GM19324 (cell line): ENCODE data around the gene UNC13D.

Experiments
- ATAC-seq: cut with Tn5 transposase; IDR thresholded peaks from one replicate; pipeline ENCODE4 v1.9.1; 2021; ENCODE audit warnings: mild to moderate bottlenecking, moderate library complexity; ENCODE audit not compliant: unreplicated experiment, low FRiP score

The UNC13D gene

DNA sequence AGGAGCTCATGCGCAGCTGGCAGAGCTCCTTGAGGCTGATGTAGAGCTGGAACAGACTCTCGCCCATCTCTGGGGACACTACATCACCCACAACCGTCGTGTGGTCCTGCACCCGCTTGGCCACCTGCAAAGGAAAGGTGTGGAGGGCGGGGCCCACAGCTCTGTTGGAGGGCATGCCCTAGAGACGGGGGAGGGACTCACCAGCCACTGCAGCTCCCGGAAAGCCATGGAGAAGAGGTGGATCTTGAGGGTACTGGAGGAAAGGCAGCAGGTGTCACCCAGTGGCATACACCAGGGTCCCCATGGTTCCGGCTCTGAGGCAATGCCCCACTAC lies 8.6 kb downstream of the UNC13D start:
- ATAC-seq = no peak

DNA sequence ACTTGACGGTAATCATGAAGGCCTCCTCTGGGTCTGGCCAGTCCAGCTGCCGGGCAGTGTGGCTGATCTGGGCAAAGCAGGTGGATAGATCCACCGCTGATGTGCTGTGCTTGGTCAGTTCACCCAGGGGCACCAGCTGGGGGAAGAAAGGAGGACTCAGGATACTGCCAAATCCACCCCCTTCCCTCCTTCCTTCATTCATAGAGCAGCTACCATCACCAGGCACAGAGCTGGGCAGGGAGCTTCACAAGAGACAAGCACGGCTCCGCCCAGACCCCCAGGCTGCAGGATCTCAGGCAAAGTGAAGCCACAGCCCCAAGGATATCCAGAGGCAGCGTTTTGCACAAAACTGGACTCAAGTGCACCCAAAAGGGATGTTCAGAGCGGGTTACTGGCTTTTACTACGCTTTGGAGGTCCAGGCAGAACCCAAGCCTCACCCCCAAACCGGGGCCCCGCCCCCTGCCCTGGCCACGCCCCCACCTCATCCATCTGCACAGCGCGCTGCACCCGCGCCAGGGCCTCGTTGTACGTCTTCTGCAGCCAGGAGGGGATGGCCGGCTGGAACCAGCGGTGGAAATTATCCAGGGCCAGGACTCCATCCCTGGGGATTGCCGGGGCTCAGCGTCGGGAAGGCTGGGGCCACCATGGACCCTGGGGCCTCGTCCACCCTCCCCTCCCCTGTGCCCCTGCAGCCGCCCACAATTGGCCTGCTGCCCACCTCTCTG lies 9.1 kb downstream of the UNC13D start:
- no peak for ATAC-seq

DNA sequence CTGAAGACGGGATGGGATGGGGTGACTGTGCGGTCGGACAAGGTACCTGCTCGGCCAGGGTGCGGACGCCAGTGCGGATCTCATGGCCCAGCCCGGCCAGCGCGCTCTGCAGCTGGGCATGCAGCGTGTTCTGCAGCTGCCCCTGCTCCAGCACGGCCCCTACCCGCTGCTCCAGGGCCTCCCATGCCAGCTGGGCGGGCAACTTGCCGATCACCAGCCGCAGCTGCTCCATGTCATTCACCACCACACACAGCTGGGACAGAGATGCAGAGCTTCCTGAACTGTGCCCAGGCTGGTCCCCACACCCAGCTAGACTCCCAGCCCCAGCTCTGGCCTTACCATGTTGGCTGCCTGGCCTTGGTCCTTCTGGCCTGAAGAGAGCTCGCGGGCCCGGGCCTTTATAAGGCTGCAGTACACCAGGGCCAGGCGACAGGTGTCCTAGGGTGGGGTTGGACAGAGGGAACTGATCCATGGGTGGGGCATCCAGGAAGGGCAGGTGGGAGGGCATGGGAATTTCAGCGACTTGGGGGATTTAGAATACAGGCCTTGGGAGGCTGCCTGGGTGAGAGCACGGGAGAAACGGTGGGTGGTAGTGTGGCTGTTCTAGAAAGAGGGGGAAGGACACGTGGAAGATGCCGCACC lies 9.8 kb downstream of the UNC13D start:
- no peak for ATAC-seq

DNA sequence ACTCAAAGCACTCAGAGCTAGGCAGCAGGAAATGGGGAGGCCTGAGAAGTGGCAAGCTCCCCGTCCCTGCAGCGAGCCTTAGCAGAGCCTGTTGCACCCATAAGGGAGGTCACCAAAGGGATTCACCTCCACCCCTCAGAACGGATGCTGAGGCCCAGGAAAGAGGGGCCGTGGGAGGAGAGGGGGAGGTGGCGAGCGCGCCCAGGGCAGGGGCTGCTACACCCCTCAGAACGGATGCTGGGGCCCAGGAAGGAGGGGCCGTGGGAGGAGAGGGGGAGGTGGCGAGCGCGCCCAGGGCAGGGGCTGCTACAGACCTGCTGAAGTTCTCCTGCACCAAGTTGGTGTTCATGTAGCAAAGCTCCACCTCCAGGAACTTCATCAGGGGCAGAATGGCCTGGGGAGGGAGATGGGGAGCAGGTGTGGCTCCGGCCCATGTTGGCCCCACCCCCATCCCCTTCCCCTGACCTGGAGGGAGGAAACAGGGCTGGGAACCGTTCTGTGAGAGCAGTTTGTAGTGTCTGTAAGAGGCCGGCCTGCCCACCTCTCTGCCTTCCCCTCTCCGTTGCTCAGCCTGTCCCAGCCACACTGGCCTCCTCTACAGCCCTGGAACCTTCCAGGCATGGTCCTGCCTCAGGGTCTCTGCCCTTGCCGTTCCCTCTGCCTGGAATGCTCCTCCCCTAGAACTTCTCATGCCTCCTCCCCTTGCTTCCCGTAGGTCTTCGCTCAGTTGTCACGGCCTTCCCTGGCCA lies 11.4 kb downstream of the UNC13D start:
- no peak for ATAC-seq

DNA sequence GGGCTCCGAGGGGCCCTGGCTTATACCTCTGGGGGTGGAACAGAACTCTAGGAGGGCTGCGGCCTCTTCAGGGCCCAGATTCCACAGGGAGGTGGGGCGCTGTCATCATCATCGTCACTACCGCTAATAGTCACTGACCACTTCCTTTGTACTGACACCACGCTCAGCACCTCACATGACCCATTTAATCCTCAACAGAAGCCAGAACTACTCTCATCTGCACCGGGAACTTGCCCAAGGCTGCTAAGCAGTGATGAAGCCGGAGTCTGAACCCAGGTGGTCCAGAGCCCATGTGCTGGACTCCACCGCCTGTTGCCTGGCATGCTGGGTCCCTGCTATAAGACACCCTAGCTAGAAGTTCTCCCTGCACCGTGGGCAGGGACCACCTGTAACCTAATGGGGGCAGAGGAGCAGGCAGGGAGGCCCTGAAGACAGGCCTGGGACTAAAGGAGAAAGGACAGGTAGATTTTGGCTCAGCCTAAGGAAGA lies 12.0 kb downstream of the UNC13D start:
- no peak for ATAC-seq

DNA sequence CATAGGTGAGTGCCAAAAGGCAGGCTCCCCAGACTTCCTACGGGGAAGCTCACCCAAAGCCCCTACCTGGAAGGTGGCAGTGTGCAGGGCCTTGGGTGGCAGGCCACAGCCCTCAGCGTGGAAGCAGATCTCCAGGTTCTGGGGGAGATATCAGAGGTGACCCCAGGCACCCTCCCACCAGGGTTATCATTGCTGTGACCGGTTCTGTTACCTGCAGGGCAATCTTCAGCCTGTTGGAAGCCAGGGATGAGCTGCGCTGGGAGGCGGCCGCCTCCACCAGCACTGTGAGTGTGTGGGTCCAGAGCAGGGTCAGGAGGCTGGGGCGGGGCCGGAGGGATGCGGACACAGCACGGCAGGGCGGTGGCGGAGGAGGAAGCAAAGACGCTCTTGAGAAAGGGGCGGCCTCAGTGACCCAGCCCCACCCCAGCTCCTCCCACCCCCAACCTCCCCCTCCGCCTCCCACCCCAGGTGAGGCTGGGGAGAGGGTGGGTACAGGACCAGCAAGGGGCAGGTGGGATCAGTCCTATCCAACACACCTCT lies 13.1 kb downstream of the UNC13D start:
- ATAC-seq = no peak

DNA sequence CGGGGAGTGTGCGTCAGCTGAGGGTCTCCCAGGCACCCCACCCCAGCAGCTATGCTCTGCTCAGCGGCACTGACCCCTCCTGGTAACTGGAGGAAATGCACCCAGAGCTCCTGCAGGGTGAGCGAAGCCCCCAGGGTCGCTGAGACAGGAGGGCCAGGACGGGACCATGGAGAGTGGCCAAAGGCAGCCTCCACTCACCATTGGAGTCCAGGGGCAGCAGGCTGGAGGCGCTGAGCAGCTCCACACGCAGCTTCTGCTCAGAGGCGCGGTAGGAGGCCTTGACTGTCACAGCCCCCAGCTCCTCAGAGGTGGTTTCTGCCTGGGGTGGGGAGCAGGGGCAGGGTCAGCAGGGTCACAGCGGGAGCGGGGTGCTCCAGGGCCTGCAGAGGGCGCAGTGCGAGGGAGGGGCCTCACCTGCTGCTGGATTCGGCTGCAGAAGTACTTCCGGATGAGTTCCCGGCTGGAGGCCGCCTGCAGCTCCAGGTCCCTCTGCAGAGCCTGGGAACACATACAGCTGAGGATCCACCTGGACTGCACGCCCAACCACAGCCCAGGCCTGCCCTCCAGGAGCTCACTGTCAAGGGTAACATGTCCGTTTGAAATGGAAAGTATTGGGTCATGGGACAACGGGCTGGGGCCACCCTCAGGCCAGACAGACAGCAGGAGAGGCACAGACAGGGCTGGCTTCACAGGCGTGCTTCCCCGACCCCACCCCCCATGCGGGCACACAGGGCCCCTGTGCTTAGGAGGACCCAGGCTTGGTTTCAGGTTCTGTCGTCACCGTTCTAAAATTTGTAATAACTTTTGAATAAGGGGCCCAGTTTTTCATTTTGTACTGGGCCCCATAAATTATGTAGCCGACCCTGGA lies 13.8 kb downstream of the UNC13D start:
- ATAC-seq = no peak

DNA sequence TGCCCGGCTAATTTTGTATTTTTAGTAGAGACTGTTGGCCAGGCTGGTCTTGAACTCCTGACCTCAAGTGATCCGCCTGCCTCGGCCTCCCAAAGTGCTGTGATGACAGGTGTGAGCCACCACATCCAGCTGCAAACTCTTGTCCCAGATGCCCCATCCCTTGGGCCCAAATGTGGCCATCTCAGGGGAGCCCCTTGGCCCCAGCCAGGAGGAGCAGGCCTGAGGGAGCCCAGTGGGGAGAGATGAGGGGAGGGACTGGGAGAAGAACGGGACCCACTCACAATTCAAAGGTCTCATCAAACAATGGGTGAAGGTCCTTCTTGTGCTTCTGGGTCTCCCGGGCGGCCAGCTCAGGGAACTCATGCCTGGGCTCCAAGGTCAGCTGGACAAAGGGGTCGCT lies 14.5 kb downstream of the UNC13D start:
- ATAC-seq = no peak

DNA sequence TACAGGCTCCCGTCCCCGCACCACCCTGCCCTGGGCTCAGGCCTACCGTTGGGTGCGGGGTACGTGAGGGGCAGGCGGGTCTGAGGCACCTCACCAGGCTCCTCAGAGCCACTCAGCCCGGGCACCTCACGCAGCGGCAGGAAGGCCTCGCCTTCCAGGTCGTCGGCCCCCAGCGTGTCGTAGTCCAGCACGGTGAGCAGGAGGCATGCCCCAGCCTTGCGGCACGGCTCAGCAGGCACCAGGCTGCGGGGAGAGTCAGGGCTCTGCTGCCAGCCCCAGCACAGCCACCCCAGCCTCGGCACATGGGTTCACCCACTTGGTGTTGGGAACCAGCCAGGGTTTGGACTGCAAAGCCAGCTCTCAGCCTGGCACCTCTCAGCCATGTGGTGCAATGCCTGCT lies 15.5 kb downstream of the UNC13D start:
- ATAC-seq = no peak

DNA sequence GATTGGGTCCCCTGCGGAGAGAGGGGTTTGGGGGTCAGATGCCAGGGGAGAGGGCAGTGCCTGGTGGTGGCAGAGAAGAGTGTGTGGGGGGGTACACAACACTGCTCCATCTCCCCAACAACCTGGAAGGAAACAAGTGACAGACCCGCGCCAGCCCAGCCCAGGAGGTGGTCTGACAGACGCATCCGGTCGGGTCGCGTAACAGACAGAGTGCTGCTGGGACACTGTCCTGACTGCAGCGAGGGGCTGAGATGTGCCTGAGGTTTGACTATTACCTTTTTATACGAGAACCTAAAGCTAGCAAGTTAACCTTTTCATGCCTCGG lies 16.2 kb downstream of the UNC13D start:
- ATAC-seq = no peak

DNA sequence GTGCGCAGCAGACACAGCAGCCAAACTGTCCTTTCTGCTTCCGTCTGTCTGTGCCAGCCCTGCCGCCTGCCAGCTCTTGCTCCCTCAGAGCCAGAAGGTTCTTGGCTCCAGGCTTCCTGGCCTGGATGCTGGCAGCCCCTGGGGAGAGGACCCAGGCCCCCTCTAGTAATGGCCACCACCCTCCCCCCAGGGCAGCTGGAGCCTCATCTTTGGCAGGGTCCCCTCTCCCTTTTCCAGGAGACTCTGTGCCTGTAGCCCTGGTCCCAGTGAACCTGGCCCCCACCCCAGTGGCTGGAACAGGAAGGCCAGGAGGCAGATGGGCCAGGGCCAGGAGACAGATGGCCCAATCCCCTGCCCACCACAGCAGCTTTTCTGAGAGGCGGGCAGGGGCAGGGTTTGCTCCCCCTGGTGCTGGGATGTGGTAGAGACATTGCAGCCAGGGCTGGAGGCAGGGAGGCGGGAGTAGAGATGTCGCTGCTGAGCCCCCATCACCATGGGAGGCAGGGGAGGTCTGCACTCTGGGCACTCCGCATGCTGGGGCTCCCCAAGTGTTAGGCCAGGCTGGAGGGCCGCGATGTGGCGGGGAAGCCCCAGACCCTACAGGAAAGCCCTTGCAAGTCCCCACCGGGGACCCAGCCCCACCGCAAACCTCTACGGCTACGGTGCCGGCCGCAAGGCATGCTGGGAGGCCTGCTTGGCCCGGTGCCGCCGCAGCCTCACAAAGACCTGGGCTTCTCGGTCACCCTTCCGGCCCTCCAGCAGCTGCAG lies 16.7 kb downstream of the UNC13D start:
- no peak for ATAC-seq

DNA sequence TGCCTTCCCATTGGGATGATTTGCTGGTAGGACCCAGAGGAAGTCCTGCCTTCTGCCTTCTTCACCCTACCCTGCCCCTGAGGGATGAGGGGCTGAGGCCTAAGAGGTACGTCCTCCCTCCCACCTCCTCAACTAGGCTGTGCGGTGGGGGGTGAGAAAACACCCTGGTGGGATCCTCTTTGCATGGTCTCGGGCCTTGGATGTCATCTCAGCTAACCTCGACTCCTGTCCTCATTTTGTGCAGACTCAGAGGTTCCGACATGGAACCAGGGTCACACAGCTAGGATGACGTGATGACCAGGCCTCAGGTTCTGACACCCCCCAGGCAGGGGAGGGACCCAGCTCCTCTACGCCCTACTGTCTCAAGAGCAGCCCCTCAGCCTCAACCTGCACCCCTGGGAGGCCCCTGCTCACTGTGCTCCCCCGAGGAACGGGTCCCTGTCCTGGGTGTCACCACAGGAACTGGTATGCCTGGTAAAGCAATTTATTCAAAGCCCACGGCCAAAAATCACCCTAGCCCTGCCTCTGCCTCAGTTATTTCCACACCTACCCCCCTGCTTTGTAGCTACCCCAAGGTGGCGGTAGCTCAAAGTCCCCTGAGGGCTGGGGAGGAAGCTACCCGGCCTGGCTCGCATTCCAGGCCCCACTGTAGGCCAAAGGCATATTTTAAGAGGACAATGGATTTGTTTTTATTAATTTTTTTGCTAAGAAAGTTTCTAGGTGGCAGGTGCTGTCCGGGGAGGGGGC lies 17.5 kb downstream of the UNC13D start:
- no peak for ATAC-seq

DNA sequence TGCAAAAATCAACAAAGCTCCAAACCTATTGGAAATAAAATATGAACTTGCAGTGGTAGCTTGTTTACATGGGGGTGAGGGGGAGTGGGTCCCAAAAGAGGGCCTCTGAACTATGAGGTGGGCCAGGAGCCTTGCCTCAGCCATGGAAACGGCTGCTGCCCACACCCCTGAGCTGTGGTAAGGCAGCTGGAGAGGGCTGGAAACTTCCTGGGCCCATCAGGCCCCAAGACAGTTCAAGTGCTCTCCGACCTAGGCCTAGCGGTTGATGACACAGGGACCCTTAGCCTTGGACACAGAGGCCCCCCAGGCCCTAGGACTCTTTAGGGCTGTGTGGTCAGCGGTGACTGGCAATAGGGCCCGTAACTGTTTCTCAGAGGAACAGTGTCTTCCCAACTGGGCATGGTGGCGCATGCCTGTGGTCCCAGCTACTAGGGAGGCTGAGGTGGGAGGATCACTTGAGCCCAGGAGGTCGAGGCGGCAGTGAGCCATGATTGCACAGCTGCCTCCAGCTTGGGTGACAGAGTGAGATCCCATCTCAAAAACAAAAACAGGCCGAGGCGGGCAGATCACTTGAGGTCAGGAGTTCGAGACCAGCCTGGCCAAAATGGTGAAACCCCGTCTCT lies 18.3 kb downstream of the UNC13D start:
- no peak for ATAC-seq

DNA sequence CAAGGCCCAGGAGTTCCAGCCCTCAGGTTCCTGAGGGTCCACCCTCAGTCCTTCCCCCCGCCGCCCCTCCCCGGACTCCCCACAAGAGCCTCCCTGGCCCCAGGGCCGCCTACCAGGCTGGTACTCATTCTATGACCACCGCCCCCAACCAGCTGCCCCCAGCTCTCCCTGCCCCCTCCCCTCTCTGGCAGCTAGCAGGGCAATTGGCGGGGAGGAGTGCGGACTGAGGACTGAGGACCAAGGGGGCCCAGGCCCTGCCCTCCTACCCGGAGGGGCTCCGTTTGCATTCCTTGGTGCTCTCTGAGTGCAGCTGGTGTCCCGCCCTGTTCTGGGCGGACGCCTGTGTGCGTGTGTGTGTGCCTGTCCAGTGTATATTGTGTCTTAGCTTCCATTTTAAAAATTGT lies 19.1 kb downstream of the UNC13D start:
- no peak for ATAC-seq

DNA sequence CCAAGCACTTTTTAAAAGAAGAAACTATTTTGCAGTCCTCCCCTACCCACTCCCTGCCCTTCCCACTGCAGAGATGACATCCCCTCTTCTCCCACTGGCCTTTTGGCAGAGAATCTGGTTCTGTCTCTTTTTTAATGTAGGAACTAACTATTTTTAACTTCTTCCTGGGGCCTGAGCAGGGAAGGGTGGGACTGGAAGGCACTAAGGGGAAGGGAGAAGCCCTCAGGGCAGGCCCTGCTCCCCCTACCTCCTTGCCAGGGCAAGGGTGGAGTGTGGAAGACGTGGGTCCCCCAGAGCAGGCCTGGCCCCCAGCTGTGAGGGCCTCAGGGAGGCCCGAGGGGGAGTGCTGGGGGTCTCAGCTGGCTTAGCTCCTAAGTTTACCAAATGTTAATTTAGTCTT lies 19.5 kb downstream of the UNC13D start:
- no peak for ATAC-seq

DNA sequence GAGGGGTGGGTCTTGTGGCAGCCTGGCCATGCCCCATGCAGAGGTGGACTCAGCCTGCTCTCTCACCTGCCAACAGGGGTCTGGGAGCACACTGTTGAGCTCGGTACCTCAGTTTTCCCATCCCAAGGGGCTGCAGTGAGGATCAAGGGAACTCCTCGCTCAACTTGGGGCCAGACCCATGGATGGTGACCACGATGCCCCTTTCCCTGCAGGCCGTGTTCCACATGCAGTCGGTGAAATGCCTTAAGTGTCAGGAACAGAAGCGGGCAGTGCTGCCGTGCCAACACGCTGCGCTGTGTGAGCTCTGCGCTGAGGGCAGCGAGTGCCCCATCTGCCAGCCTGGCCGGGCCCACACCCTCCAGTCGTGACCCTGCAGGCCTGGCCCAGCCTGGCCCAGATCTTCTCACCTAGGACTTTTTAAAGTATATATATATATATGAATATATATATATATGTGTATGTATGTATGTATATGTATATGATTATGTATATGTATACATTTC lies 20.1 kb downstream of the UNC13D start:
- no peak for ATAC-seq

DNA sequence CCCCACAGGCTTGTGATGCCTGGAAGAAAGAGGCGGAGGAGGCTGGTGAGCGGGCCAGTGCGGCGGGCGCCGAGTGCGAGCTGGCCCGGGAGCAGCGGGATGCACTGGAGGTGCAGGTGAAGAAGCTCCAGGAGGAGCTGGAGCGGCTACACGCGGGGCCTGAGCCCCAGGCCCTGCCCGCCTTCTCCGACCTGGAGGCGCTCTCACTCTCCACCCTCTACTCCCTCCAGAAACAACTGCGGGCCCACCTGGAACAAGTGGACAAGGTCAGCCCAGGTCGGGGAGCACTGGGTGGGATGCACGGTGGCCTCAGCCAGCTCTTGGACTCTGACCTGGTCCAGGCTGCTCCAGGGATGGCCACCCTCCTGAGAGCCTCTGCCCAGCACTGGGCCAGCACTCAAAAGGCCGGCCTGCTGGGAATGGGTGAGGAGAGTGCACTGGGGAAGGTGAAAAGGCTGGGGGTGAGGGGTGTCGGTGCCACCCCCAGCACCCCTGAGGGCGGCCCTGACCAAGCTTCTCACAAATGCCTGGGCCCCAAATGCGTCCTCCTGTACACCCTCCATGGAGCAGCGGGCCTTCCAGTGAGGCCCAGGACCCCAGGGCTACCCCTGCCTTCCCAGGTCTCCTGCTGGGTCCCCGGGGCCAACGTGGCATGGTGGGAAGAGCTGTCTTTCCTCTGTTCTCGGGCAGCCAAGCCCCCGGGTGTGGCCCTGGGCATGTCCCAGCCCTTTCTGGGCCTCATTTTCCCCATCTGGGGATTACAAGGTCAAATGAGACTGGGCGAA lies 20.8 kb downstream of the UNC13D start:
- ATAC-seq = no peak

DNA sequence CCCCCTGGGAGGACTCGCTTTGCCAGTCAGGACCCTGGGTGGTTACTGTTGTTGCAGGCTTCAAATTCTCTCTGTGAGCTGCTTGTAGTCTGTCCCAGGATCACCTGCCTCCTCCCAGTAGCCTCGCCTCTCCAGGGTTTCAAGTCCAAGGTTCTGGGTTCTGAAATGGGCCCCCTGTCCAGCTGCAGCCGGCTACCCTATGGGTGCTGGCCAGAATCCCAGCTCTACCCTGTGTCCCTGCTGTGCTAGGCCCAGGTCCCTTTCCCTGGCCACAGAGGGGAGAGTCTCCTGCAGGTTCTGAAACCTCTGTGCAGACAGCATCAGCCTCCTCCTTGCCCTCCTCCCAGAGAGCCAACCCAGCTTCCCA lies 21.4 kb downstream of the UNC13D start:
- ATAC-seq = no peak
